Stimulated activated CD8-positive, alpha-beta memory T cell treated with anti-CD3 and anti-CD28 coated beads, Interleukin-12 subunit alpha, Interleukin-12 subunit beta, amount 100 ng/mL, for 1 hour (primary cell): ENCODE data around the gene AMMECR1L.
"Not testable (repeated sequence)": the region's sequence is repeated elsewhere in the genome, so short reads cannot be mapped to it uniquely, and the experiment has no call there.

Source experiments
- DNase-seq: peaks from one replicate; pipeline ENCODE4 v3.0.0-alpha.2; 2020; ENCODE audit warnings: low read depth

AMMECR1L gene

DNA sequence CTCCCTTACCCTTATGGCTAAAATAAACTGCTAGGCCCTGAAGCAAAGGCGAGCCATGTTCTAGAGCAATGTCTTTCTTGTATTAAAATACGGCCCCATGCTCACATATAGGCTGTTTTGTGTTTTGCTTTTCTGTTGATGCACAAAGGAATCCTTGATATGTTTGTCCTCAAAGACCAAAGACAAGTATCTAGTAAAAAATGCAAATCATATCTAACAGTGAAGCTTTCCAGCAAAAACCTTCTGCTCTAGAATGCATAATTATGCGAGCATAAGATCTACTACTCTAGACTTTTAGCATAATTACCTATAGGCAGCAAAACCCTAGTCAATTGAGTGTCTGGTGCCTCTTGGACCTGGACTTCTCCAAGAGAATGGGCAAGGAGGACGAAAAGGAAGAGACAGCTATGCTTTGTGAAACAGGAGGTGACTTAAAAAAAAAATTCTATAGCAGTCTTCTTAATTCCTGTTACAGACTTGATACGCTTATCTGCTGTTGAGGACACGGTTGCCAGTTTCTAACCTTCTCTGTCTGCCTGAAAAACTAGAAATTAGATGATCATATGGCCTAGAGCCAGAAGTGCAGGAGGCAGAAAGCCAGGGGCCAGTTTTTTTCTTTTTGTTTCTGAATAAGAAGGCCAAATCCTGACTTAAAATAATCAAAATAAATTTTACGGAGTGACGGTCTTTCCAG, 1.5 kb upstream of the AMMECR1L start:
- DNase-seq: no peak

DNA sequence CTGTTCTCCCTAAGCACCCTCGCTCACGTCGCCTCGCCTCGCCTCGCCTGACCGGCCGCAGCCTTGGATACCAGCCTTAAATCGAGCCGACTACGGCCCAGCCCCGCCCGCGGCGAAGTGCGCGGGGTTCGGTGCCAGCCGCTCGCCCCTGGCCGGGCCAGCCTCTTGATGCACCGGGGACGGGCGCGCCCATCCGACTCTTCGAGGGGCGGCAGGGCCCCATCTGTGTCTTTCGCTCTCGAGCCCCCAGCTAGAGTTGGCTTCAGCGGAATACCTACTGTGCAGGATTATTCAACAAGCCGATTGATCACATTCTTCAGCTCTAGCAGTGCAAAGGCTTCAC, 808 bp upstream of the AMMECR1L start:
- not testable (repeated sequence) for DNase-seq

DNA sequence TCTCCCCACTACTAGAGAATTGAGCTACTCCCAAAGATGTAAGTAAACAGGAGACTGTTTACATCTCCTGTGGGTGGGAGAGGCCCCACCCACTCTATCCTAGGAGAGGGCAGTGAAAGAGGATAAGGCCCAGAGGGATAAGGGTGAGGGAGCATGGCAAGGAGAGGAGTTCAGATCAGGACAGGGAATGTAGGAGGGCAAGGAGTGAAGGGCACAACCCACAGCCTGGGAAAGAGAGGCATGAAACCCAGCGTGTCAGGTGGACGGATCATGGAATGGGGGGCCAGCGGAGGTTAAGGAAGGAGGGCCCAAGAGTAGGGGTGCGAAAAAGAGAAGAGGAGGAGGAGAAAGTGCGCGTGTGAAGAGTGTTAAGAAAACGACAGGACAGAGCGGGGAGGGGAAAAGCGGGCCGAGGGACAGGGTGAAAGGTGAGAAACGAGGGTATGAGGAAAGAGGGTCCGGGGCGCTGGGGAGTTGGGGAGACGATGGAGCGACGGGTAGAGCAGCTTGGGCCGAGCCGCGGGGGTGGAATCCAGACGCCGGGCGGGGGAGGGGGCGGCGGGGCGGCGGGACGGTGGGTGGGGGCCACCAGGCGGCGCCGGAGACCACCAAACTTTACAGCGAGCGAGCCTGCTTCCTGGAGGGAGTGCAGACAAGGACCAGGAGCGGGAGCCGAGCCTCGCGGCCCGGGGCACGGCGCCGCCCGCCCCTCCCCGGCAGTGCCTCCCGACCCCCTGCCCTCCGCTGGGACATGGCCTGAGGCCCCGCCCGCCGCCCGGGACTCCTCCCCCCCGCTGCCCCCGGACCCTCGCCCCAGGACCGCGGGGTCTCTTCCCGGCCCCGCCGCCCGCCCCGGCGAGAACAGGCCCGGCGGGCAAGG, 655 bp downstream of the AMMECR1L start:
- DNase-seq: not testable (repeated sequence)

DNA sequence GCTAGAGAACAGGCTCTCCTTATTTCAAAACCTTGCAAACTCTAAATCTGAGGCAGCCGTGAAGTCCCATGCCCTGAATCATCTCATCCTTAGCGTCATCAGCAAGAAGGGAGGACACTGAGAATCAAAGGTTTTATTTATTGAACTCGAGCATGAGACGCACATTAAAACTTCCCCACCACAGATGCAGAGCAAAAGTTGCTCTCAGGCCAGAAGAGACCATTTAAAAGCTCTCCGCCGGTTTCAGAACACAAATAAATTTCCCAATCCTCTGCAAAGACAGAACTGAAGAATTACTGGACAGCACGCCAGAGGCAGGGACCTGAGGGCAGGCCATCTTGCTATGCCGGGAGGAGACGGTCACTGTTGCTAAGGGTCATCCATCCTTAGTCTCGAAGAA, 1.3 kb downstream of the AMMECR1L start:
- no peak for DNase-seq

DNA sequence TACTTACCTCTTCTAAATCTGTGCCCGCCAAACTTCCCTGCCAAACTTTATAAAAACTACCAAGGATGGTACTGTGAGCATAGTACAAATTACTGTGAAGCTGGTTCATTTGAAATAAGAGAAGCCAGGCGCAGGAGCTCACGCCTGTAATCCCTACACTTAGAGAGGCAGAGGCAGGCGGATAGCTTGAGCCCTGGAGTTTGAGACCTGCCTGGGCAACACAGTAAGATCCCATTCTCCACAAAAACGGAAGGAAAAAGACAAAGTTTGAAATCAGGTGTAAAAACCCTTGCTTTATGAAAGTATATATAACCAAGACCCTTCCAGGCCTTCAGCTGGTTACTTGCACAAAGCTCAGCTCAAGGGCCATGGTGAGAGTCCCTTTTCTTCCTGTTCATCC, 5.9 kb downstream of the AMMECR1L start:
- no peak for DNase-seq

DNA sequence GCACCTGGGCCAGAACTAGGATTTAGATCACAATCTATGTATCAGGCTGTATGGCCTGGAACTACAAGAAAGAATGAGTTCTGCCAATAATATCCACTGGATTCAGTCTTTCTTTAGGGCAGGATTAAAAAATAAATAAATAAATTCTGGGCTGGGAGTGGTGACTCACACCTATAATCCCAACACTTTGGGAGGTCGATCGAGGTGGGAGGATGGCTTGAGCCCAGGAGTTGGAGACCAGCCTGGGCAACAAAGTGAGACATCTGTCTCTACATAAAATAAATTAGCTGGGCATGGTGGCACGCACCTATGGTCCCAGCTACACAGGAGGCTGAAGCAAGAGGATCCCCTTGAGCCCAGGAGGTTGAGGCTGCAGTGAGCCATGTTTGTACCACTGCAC, 8.1 kb downstream of the AMMECR1L start:
- DNase-seq: no peak

DNA sequence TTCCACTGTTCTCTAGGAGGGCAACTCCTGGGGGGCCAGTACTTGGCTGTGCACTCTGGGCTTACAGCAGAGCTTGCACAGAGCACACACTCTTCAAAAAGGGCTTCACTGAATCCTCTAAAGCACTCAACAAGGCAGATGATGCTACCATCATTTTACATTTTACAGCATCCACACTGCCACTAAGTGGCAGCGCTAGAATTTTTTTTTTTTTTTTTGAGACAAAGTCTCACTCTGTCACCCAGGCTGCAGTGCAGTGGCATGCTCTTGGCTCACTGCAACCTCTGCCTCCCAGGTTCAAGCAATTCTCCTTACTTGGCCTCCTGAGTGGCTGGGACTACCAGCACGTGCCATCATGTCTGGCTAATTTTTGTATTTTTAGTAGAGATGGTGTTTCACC, 8.6 kb downstream of the AMMECR1L start:
- DNase-seq: no peak

DNA sequence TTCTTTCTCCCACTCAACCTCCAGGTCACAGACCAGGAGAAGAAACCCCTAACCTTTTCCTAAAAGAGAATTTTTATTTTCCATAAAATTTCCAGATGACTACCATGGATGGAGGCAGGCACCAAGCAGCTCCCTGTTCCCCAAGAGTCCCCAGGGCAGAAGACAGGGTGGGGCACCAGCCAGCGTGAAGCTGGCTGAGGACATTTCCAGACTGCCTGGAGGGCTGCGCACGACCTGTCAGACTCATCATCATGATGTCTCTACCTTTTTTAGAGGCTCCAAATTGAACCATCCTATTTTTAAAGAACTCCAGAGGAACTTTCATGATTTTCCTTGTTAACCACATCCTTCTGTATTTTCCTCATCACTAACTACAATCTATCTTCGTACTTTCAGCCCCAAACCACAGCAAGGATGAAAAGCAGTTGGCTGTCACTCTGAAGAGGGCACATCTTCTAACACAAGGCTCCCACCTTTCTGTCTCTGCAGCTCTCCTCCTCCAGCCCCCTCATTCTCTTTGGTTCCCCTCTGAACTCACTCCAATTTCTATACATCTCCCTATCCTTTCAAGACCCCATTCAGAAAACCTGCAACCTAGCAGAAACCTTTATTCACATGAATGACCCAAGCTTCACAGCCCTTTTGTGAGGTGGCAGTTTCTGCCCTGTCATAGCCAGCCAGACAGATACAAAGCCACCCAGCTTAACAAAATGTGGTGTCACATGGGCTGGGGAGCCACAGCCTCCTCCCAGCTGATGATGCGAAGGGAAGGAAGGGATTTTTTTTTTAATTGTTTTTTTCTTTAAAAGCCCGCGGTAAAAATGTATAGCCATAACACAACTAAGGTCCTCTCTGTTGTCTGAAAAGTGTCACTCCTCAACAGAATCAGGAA, 11.1 kb downstream of the AMMECR1L start:
- DNase-seq: no peak

DNA sequence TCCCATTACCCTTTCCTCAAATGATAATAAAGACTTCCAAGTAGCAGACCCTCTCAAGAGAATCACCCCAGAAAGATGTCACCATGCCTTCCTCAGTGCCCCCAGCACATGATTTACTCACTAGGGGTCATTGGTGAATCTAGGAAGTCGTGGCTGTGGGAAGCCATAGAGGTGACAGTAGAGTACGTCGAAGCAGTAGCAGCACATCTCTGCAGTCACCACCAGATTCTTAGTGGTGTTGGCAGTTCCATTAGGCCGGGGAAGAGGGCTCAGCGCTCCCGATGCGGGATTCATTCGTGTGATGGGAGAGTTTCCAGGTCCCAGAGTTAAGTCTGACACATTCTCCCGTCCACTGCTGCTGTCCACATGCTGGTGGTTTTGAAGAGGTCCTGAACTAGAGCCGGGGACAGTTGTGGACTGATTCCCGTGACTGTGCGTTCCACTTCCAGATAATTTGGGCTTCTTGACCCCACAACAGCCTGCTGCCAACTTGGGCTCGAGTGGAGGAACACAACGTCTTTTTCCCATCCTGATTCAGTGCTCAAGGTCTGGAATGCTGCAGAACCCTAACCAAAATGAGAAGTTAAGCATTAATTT, 12.0 kb downstream of the AMMECR1L start:
- DNase-seq: no peak

DNA sequence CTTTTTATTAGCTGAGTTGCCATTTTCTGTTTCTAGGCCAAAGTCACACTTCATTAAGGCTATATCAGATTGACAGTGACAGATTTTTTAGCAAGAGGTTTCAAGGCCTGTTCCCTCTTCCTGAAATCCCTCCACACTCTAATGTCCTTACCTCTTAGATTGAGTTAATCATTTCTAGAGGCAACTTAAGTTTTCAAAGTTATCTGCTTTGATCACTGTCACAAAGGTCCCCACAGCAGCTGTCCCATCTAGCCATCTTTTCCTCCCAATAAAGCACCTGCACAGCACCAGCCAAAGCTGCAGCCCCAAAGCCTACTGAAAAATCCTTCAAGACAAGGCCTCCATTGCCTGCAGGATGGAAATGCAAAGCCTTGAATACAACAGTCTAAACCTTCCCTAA, 13.4 kb downstream of the AMMECR1L start:
- DNase-seq: no peak

DNA sequence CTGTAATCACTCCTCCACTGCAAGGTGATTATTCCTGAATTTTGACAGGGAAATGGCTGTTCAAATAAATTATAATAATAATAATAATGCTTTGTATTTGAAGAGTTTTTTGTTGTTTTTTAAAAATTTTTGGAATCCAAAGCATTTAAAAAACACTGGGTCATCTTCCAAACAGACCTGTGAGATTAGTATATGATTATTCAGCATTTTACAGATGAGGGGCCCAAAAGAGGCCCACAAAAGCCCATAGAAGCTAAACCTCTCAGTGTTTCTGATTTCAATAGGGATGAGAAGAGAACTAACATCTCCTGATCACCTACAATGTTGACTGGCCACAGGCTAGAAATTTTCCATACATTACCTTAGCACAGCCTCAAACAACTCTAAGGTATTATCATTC, 19.8 kb downstream of the AMMECR1L start:
- no peak for DNase-seq

DNA sequence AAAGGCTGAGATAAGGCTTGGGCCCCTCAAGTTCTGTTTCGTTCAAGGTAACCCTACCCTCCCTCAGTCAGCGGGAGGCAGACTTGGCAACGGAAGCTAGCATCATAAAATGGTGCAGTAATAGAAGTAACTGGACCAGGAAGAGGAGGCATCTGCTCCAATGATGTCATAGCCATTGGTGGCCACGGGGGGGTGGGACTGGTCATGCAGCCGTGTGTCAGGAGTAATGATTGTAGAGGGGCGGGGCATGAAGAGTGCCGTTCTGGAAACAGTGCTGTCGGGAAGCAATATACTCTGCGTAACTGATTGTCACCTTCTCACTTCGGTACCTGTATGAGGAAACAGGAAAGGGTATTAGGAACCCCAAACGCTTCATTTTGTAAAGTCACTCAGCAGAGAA, 20.9 kb downstream of the AMMECR1L start:
- no peak for DNase-seq

DNA sequence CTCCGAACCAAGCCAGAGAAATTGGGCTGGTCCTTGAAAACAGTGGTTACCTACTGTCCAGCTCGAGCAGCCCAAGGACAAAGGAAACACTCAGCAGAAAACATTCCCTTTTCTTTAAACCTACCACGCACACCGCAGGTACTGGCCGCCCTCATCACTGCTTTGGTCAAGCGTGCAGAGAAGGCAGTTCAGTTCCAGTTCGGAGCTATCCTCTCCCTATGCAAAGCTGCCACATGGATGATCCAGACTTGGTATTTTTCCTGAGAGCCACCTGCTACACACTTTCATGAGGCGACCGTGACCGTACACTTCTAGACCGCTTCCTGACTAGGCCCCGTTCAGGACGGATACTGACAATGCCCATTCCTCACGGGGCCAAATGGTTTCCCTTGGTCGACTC, 23.5 kb downstream of the AMMECR1L start:
- DNase-seq: no peak

DNA sequence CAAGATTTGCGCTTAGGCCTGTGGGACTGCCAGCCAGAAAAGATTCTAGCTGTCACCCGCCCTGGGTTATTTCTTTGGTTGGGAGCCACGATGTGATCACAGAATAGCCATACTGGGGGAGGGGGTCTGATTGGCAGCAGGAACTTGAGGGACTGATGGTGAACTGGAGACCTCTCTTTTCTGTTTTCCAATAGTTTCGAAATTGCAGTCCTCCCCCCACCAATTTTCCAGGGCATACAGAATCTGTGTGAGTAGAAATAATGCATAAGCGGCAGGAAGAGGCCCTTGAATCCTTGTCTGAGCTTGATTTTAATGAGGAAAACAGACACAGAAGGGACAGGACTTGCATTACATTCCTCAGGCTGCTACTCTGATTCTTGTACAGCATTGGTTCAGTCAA, 25.6 kb downstream of the AMMECR1L start:
- no peak for DNase-seq

DNA sequence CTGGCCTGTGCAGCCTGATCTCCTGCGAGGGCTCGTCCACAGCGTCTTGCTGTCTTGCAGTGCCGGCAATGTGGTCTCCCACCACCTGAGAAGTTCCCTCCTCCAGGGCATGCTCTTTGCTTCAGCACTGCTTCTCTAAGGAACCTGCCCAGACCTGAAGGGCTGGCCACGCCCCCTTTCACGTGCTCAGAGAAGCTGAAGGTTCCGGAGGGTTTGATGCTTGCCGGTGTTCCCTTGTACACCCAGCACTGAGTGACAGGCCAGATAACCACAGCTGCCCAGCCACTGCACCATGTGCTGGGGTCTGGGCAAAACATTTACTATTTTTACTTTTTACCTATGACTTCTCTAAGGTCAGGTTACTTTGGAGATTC, 26.1 kb downstream of the AMMECR1L start:
- peak; percentile 50 for DNase-seq

DNA sequence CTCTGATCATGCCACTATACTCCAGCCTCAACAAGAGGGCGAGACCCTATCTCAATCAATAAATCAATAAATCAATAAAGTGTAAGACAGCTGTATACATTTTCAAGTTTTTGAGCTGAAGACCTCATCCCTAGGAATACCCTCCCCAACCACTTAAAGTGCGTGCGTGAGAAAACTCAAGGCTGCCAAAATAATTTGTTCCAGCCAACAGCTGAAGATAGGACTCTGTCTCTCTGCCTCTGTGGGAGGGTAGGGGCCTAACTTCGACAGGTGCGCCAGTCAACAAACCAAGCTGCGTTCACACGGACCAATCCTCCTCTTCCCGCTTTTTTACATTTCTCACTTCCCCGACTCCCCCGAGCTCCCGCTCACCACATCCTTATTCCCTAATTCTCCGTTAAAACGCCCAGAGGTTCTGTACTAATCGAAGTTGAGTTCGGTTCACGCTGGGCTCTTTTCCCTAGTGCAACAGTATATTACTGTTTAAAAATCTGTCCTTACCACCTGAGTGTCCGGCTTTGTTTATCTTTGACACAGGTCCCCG, 28.4 kb downstream of the AMMECR1L start:
- no peak for DNase-seq

DNA sequence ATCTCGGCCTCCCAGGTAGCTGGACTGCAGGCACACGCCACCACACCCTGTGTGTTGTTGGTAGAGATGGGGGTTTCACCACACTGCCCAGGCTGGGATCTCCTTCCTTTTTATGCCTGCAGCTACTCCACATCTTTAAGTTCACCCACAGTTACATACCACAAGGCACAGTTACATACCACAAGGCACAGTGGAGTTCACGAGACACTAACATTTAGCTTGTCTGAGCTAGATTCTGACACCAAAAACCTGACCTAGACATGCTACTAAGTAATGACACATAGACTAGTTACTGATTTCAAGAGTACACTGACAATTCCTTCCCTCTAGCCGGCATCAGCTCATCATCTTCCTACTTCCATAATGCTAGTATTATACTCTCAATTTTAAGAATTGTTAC, 32.1 kb downstream of the AMMECR1L start:
- DNase-seq: no peak

DNA sequence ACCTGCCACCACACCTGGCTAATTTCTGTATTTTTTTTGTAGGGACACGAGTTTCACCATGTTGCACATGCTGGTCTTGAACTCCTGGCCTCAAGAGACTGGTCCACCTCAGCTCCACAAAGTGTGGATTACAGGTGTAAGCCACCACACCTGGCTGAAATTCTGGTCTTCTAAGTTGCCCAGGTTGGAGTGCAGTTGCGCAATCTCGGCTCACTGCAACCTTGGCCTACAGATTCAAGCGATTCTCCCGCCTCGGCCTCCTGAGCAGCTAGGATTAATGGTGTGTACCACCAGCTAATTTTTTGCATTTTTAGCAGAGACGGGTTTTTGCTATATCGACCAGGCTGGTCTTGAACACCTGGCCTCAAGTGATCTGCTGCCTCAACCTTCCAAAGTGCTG, 33.4 kb downstream of the AMMECR1L start:
- DNase-seq: no peak

DNA sequence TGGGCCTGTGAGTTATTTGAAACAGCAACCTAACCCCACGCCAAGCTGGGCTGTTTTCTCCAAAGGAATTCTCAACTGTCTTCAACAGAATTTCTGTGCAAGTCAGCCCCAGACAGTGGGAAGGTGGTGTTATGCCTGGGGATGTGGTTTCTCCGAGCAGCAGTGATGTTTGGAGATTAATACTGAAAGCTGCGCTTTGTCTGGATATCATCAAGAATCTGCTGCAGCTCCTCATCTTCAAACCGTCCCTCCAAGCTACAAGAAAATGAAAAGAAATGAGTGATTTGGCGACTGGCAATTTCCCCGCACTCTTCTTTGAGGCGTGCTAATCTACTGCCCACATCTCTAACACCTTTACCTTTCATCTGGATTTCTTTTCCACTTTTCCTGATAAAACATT, 37.8 kb downstream of the AMMECR1L start:
- no peak for DNase-seq

DNA sequence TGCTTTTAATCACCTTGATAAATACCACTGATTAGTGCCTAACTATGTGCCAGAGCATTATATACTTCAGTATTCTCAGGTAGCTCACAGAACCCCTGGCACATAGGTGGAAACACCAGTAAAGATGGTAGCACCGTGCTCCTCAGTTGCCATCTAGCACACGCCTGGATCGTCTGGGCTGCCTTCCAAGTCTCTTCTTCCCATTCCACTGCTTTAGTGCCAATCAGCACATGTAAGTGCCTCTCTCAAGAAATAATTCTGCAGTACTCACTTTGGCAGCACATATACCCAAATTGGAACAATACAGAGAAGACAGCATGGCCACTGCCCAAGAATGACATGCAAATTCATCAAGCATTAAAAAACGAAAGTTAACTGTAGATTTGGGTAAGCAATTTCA, 40.8 kb downstream of the AMMECR1L start:
- DNase-seq: no peak

DNA sequence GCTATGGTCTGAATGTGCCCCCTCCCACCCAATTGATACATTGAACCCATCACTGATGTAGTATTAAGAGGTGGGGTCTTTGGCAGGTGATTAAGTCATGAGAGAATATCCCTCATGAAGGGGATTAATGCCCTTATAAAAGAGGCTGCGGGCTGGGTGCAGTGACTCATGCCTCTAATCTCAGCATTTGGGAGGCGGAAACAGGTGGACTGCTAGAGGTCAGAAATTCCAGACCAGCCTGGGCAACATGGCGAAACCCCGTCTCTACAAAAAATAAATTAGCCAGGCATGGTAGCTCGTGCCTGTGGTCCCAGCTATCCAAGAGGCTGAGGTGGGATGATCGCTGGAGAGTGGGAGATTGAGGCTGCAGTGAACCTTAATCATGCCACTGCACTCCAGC, 42.1 kb downstream of the AMMECR1L start:
- DNase-seq: no peak
